ENCODE measurements around the gene SELENOK. TPM values are rescaled to one million over a fixed set of nuclear protein-coding genes. Genes with fewer than 3 reads are reported as not detected.

Gene SELENOK
- total and polyA plus RNA-seq, 2 of the 13 experiments (the other 11 are each of a cell fraction or from before 2014, with no cell fraction given): 67.0 to 81.0 TPM

GRCh38 chr3:53843195-53844177, 48.2 kb downstream of the SELENOK start (continued):
- TF ChIP-seq ZNF564 (CRISPR knock-in tag; IDR thresholded peaks at IDR 0.05) (no peak), JARID2 (CRISPR knock-in tag; IDR thresholded peaks at IDR 0.05; ENCODE audit: insufficient replicate concordance) (peak; percentile 54), SKI (IDR thresholded peaks at IDR 0.05; ENCODE audit: partially characterized antibody) (peak; percentile 25), ZNF724P (CRISPR knock-in tag; IDR thresholded peaks at IDR 0.05; ENCODE audit: borderline replicate concordance) (no peak; the same call in 1 of the 2 replicates), ZNF878 (CRISPR knock-in tag; IDR thresholded peaks at IDR 0.05) (0 out of 2 replicates have a peak, but pooled peaks have one; percentile 3), GABPA (IDR thresholded peaks at IDR 0.05; ENCODE audit: low read depth, low read length) (no peak), GABPA (CRISPR knock-in tag; IDR thresholded peaks at IDR 0.05; ENCODE audit: low read depth) (no peak; the same call in none of the 2 replicates), NAIF1 (CRISPR knock-in tag; IDR thresholded peaks at IDR 0.05; ENCODE audit: borderline replicate concordance) (no peak), E2F1 (CRISPR knock-in tag; IDR thresholded peaks at IDR 0.05) (0 out of 2 replicates have a peak, but pooled peaks have one; percentile 51), CREBL2 (CRISPR knock-in tag; IDR thresholded peaks at IDR 0.05; ENCODE audit: borderline replicate concordance) (no peak), ATF4 (CRISPR knock-in tag; IDR thresholded peaks at IDR 0.05) (no peak), SALL1 (CRISPR knock-in tag; IDR thresholded peaks at IDR 0.05) (no peak; the same call in none of the 2 replicates), NR2C2 (CRISPR knock-in tag; IDR thresholded peaks at IDR 0.05; ENCODE audit: borderline replicate concordance) (peak; percentile 92), ZSCAN29 (CRISPR knock-in tag; conservative IDR thresholded peaks at IDR 0.05) (no peak), SAP130 (CRISPR knock-in tag; IDR thresholded peaks at IDR 0.05; ENCODE audit: low read depth) (no peak; the same call in 1 of the 2 replicates), ZNF326 (CRISPR knock-in tag; IDR thresholded peaks at IDR 0.05; ENCODE audit: borderline replicate concordance) (no peak), FUBP1 (CRISPR knock-in tag; IDR thresholded peaks at IDR 0.05; ENCODE audit: borderline replicate concordance) (no peak), SMYD3 (CRISPR knock-in tag; IDR thresholded peaks at IDR 0.05) (no peak), ZNF430 (CRISPR knock-in tag; IDR thresholded peaks at IDR 0.05) (no peak; the same call in 1 of the 2 replicates), ASH2L (IDR thresholded peaks at IDR 0.05; ENCODE audit: insufficient read length, low read depth, low read length) (peak; percentile 91), ZSCAN30 (CRISPR knock-in tag; IDR thresholded peaks at IDR 0.05) (no peak)
